Pancreas (tissue), 10 donors: ENCODE results near the gene P4HA3. TPM values are rescaled to one million over a fixed set of nuclear protein-coding genes. Genes with fewer than 3 reads are reported as not detected.

Experiments used
- ATAC-seq, 4 donors: fragments of 200-7000 bp; cut with Tn5 transposase; one replicate each; pipeline versions ENCODE4 v1.8.0 to v1.9.1; 2020; ENCODE audit warnings: mild to moderate bottlenecking in 4 of 4, moderate library complexity in 4 of 4
- DNase-seq, 6 donors: peaks; one replicate each; pipeline ENCODE4 v3.0.0-alpha.2; 2020
- FAIRE-seq: peaks from 2 replicates; lab custom pipeline; 2012; peaks lifted over from hg19 to GRCh38; lab: Jason Lieb, UNC
- H3K27ac ChIP-seq, 4 donors: fragments of 200-600 bp; sonication (generic); 1 replicate in 3 of 4; 2 replicates in 1 of 4; pipeline versions ENCODE4 v1.5.0 to v1.8.0; 2020
- H3K27me3 ChIP-seq, 4 donors: fragments of 200-600 bp; one replicate each; pipeline ENCODE4 v1.8.0; 2021
- H3K36me3 ChIP-seq, 3 donors: fragments of 200-600 bp; sonication (generic) in 1 of 3; one replicate each; pipeline versions ENCODE4 v1.5.0 to v1.8.0; 2020 to 2021
- H3K4me1 ChIP-seq, 3 donors: fragments of 200-600 bp; one replicate each; pipeline ENCODE4 v1.8.0; 2021
- H3K4me3 ChIP-seq, 4 donors: fragments of 200-600 bp; sonication (generic) in 2 of 4; one replicate each; pipeline versions ENCODE4 v1.5.0 to v1.8.0; 2020 to 2021
- H3K9me3 ChIP-seq, 4 donors: fragments of 200-600 bp; one replicate each; pipeline ENCODE4 v1.8.0; 2021
- CTCF ChIP-seq, 4 donors: fragments of 200-600 bp; sonication (generic) in 3 of 4; IDR thresholded peaks; one replicate each; pipeline versions ENCODE4 v1.5.0 to v1.8.0; 2021; ENCODE audit warnings: antibody characterized with exemption in 4 of 4
- WGBS, 2 donors: extraction: QIAGEN DNeasy Blood & Tissue Kit; methylation state at CpG; one replicate each; pipeline ENCODE4 v1.1.7; 2013; 5-methylcytosine and 5-hydroxymethylcytosine counted together
- intact Hi-C, 3 donors: fragments of 100-400 bp; cut with DNase I; formaldehyde crosslinking; loops; one replicate each; pipeline versions ENCODE4 v1.11.1 to v1.14.2; 2022
- polyA plus RNA-seq, 2 donors: library from polyadenylated mRNA; stranded (reverse); fragments of 200-250 nt; gene quantifications; one replicate each; pipeline ENCODE4 v1.2.3, GENCODE V29; 2013
- total RNA-seq, 6 donors: library from RNA; stranded (reverse); fragmentation: NEBNext Ultra II Directional in 4 of 6; extraction: Animal tissue kit (Norgen Biotek cat#: 25700) in 4 of 6; gene quantifications; one replicate each; pipeline versions ENCODE4 v1.2.1 to v1.2.4, GENCODE V29; 2021 to 2023
- donor health status: healthy with polysubstance abuse.
- donor health status: DM: no; HTN: no; CAD: no; lungs with moderate emphysema.
- donor health status: DM: no; HTN: no; CAD: no.
- donor health status: control.
- donor health status: control.
- donor health status: Bipolar disorder and iron deficiency.
- donor health status: DM: yes; HTN: yes; CAD: no.
- donor health status: DM: no; HTN: no; CAD: no.
- donor health status: DM: no; HTN: no; CAD: no.
- donor health status: DM: yes; HTN: yes; CAD: no.

P4HA3 gene
- total and polyA plus RNA-seq, 8 donors: 0.19 to 0.94 (median 0.38) TPM; not detected in 3

GRCh38 chr11:74320538-74320937 is 9.1 kb upstream of the P4HA3 start:
- Histone ChIP-seq H3K4me1 (peaks cover 0 to 3% (median 0%) of the 10 kb centered on the region in 3 donors), H3K36me3 (no peaks in the 10 kb centered on the region), H3K27me3 (no peaks in the 10 kb centered on the region), H3K9me3 (no peaks in the 10 kb centered on the region), H3K27ac (no peak overlapping the region), H3K4me3 (no peak overlapping the region)
- DNase-seq: no peak
- intact Hi-C loops: loop anchor here in 1 of 3 donors (10.0 kb wide), 1 partner anchor 66 kb away; no protein-coding TSS in a partner anchor
- no peak for TF ChIP-seq CTCF (IDR thresholded peaks at IDR 0.05)
- no peak for FAIRE-seq
- 72 to 89% methylated on average over 2 of the region's 2 CpGs for WGBS, 2 donors
- ATAC-seq: no peak

DNA sequence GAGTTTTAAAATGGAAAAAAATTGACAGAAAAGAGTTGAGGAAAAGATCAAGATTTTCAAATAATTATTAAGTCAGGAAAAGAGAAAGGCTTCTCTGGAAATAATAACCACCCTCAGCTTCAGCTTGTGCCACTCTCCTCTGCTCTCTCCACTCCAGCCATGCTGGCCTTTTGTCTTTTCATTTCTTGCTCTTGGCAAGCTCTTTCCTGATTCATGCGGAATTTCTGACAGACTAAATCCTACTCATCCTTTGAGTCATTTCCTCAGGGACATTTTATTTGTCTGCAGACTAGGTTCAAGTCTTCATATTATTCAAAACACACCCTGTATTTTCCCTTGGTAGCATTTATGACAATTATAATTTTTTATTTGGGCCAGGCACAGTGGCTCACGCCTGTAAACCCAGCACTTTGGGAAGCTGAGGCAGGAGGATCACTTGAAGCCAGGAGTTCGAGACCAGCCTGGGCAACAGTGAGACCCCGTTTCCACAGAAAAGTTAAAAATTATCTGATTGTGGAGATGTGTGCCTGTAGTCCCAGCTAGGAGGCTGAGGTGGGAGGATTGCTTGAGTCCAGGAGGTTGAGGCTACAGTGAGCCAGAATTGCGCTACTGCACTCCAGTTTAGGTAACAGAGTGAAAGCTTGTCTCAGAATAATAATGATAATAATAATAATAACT is 7.8 kb upstream of the P4HA3 start:
- intact Hi-C loops: no loop called here
- Histone ChIP-seq H3K36me3 (no peaks in the 10 kb centered on the region), H3K9me3 (no peaks in the 10 kb centered on the region), H3K4me1 (no peaks in the 10 kb centered on the region), H3K27me3 (no peaks in the 10 kb centered on the region), H3K4me3 (no peak overlapping the region), H3K27ac (no peak overlapping the region)
- FAIRE-seq (no peak), DNase-seq (no peak), ATAC-seq (peak in 2 of 4 donors; percentile 22 to 35)
- WGBS, 2 donors: 73 to 81% methylated on average over 5 of the region's 5 CpGs
- TF ChIP-seq CTCF (IDR thresholded peaks at IDR 0.05): no peak

- H3K4me3 ChIP-seq: no peak overlapping the region
- no peak for FAIRE-seq
- ATAC-seq: no peak
- intact Hi-C loops: no loop called here
- 86 to 97% methylated on average over 1 of the region's 1 CpG for WGBS, 2 donors
- TF ChIP-seq CTCF (IDR thresholded peaks at IDR 0.05): no peak
- H3K27me3 ChIP-seq: no peaks in the 10 kb centered on the region
- H3K27ac ChIP-seq: no peak overlapping the region
- no peak for DNase-seq
- H3K36me3 ChIP-seq: no peaks in the 10 kb centered on the region
- no peaks in the 10 kb centered on the region for H3K9me3 ChIP-seq
- H3K4me1 ChIP-seq: no peaks in the 10 kb centered on the region
Measured at GRCh38 chr11:74318241-74318932, 6.9 kb upstream of the P4HA3 start.

DNA sequence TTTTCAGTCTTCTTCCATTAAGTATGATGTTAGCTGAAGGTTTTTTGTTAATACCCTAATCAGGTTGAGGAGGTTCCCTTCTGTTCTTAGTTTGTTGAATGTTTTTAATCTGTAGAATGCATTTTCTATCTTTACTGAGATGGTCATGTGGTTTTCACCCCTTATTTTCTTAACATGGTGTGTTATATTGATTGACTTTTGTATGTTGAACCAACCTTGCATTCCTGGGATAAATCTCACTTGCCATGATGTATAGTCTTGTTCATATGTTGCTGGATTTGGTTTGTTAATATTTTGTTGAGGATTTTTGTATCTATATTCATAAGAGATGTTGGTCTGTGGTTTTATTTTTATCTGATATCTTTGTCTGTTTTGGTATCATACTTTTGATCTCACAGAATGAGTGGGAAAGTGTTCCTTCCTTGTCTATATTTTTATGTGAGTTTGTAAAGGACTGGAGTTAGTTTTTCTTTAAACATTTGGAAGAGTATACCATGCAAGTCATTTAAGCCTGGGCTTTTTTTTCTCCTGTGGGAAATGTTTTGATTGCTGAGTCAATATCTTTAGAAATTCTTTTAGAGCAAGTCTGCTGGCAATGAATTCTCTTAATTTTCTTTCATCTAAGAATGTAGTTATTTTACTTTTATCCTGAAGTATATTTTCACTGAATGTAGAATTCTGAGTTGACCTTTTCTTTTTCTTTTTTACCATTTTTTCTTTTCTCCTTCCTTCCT is 5.5 kb upstream of the P4HA3 start:
- Histone ChIP-seq H3K36me3 (no peaks in the 10 kb centered on the region), H3K27ac (no peak overlapping the region), H3K4me1 (no peaks in the 10 kb centered on the region), H3K9me3 (no peaks in the 10 kb centered on the region), H3K27me3 (no peaks in the 10 kb centered on the region), H3K4me3 (no peak overlapping the region)
- no peak for TF ChIP-seq CTCF (IDR thresholded peaks at IDR 0.05)
- no peak for FAIRE-seq
- DNase-seq: no peak
- no peak for ATAC-seq
- intact Hi-C loops: no loop called here
